Measurements from ENCODE around the gene BSN.

DNA sequence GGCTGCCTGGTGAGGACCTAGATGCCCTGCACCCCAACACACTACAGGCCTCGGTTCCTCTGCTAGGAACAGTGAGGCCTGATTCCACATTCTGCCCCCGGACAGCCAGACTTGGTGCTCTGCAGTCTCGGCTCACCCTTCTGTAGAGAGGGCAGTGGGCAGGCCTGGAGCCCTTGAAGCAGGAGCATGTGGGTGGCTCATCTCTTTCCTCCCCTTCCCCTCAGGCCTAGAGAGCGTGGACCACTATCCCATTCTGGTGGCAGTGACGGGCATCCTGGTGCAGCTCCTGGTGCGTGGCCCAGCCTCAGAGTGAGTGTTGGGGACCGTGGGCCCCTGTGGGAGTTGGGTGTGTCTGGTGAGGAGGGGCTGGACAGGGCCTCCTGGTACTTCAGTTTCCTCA lies 161.9 kb downstream of the BSN start:
- TF ChIP-seq EP300 (IDR thresholded peaks at IDR 0.05) (no peak), POLR2A (IDR thresholded peaks at IDR 0.05) (no peak), POLR2AphosphoS5 (IDR thresholded peaks at IDR 0.05) (no peak)
- TF ChIP-seq, protein P1, sequence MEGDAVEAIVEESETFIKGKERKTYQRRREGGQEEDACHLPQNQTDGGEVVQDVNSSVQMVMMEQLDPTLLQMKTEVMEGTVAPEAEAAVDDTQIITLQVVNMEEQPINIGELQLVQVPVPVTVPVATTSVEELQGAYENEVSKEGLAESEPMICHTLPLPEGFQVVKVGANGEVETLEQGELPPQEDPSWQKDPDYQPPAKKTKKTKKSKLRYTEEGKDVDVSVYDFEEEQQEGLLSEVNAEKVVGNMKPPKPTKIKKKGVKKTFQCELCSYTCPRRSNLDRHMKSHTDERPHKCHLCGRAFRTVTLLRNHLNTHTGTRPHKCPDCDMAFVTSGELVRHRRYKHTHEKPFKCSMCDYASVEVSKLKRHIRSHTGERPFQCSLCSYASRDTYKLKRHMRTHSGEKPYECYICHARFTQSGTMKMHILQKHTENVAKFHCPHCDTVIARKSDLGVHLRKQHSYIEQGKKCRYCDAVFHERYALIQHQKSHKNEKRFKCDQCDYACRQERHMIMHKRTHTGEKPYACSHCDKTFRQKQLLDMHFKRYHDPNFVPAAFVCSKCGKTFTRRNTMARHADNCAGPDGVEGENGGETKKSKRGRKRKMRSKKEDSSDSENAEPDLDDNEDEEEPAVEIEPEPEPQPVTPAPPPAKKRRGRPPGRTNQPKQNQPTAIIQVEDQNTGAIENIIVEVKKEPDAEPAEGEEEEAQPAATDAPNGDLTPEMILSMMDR (IDR thresholded peaks at IDR 0.05) = no peak

Measured in gastroesophageal sphincter (tissue), 3 donors.